Uterus (tissue), 2 donors: ENCODE measurements around the gene MICB.

Source experiments
- POLR2A ChIP-seq, 2 donors: fragments of 450-650 bp; IDR thresholded peaks; one replicate each; pipeline ENCODE4 v1.6.1; 2016; ENCODE audit warnings: antibody characterized with exemption in 2 of 2, mild to moderate bottlenecking in 1 of 2, moderate library complexity in 1 of 2
- TF ChIP-seq, protein P1 (sequence below), 4 experiments: fragments of 200-600 bp in 2 of 4; fragments of 450-650 bp in 2 of 4; sonication (generic) in 2 of 4; IDR thresholded peaks; one replicate each; pipeline ENCODE4 v1.5.1; 2016 to 2019; ENCODE audit warnings: antibody characterized with exemption in 4 of 4, mild to moderate bottlenecking in 2 of 4, moderate library complexity in 1 of 4

DNA sequence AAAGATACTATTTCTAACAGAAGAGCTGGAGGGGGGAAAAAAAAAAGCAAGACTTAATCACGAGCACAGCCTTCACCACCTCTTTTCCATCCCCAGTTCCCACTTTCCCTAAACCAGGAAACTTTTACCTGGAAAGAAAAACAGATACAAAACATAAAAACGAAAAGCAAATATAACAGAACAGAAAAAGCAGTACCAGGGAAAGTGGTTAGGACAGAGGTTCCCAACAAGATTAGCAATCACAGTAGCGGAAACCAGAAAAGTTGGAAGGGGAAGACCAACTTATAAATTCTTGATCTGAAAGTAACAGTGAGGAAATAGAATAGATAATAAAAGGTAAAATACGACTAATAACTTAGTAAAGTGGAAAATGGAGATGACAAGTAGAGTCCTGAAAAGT is 42.7 kb downstream of the MICB start:
- TF ChIP-seq, protein P1, sequence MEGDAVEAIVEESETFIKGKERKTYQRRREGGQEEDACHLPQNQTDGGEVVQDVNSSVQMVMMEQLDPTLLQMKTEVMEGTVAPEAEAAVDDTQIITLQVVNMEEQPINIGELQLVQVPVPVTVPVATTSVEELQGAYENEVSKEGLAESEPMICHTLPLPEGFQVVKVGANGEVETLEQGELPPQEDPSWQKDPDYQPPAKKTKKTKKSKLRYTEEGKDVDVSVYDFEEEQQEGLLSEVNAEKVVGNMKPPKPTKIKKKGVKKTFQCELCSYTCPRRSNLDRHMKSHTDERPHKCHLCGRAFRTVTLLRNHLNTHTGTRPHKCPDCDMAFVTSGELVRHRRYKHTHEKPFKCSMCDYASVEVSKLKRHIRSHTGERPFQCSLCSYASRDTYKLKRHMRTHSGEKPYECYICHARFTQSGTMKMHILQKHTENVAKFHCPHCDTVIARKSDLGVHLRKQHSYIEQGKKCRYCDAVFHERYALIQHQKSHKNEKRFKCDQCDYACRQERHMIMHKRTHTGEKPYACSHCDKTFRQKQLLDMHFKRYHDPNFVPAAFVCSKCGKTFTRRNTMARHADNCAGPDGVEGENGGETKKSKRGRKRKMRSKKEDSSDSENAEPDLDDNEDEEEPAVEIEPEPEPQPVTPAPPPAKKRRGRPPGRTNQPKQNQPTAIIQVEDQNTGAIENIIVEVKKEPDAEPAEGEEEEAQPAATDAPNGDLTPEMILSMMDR (IDR thresholded peaks at IDR 0.05) = no peak
- no peak for TF ChIP-seq POLR2A (IDR thresholded peaks at IDR 0.05)
